Panc1 (cell line): ENCODE measurements around the gene UTF1.

Experiments
- POLR2AphosphoS5 ChIP-seq: IDR thresholded peaks from 2 replicates; pipeline ENCODE4 v1.6.1; 2012; ENCODE audit warnings: mild to moderate bottlenecking, low read depth, low read length, moderate library complexity
- REST ChIP-seq, 2 experiments: IDR thresholded peaks; 2 replicates each; pipeline ENCODE4 v1.6.1; 2011 to 2012; ENCODE audit warnings: low read depth in 2 of 2, control low read depth in 1 of 2, low read length in 1 of 2, mild to moderate bottlenecking in 1 of 2, moderate library complexity in 1 of 2; ENCODE audit not compliant: insufficient read depth in 1 of 2
- TCF7L2 ChIP-seq: IDR thresholded peaks from 2 replicates; pipeline ENCODE4 v1.6.1; 2011; ENCODE audit warnings: mild to moderate bottlenecking, low read depth, low read length, inconsistent platforms
- TF ChIP-seq, protein P1 (sequence below): fragments of 450-650 bp; IDR thresholded peaks from 2 replicates; pipeline ENCODE4 v1.5.1; 2017; ENCODE audit warnings: mild to moderate bottlenecking

DNA sequence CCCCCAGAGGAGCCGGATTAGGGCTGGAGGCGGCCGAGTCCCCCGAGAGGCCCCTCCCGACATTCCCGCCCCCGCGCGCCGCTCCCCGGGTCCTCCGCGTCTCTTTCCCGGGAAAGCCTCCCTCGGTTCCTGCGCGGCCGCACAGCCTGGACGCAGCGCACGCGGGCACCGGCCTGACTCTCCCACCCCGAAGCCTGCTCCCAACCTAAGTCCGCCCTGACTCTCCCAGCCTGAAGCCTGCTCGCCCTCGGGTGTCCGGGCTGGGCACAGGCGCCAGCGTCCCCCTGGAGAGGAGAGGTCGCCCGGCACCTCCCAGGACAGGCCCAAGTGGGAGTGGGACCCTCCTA lies 7.2 kb downstream of the UTF1 start:
- TF ChIP-seq, protein P1, sequence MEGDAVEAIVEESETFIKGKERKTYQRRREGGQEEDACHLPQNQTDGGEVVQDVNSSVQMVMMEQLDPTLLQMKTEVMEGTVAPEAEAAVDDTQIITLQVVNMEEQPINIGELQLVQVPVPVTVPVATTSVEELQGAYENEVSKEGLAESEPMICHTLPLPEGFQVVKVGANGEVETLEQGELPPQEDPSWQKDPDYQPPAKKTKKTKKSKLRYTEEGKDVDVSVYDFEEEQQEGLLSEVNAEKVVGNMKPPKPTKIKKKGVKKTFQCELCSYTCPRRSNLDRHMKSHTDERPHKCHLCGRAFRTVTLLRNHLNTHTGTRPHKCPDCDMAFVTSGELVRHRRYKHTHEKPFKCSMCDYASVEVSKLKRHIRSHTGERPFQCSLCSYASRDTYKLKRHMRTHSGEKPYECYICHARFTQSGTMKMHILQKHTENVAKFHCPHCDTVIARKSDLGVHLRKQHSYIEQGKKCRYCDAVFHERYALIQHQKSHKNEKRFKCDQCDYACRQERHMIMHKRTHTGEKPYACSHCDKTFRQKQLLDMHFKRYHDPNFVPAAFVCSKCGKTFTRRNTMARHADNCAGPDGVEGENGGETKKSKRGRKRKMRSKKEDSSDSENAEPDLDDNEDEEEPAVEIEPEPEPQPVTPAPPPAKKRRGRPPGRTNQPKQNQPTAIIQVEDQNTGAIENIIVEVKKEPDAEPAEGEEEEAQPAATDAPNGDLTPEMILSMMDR: no peak
- TF ChIP-seq TCF7L2 (no peak), POLR2AphosphoS5 (no peak), REST (IDR thresholded peaks at IDR 0.05; ENCODE audit: insufficient read depth in 1 of 2, low read depth in 2 of 2, low read length in 1 of 2) (no peak)
